Skeletal muscle cell (primary cell): Measurements from ENCODE around the gene SH3BP1.

ENCODE experiments used
- DNase-seq: peaks from one replicate; pipeline ENCODE4 v3.0.0-alpha.2; 2010; ENCODE audit warnings: low read depth
- H3K4me3 ChIP-seq: 2 replicates; pipeline ENCODE4 v1.5.1; 2011; ENCODE audit warnings: low read depth, mild to moderate bottlenecking, control low read depth, low read length, moderate library complexity

SH3BP1 gene

GRCh38 chr22:37610480-37611129 lies 28.9 kb upstream of the SH3BP1 start:
- no peak overlapping the region for H3K4me3 ChIP-seq
- no peak for DNase-seq

- H3K4me3 ChIP-seq, result no peak overlapping the region
- DNase-seq, result no peak
Observed at GRCh38 chr22:37611207-37611606, 28.3 kb upstream of the SH3BP1 start.

GRCh38 chr22:37616201-37617083 lies 23.0 kb upstream of the SH3BP1 start:
- DNase-seq, result no peak
- H3K4me3 ChIP-seq, result no peak overlapping the region

GRCh38 chr22:37617431-37617830 lies 22.0 kb upstream of the SH3BP1 start:
- DNase-seq, result no peak
- H3K4me3 ChIP-seq, result no peak overlapping the region

GRCh38 chr22:37618072-37618656 lies 21.3 kb upstream of the SH3BP1 start:
- DNase-seq, result no peak
- no peak overlapping the region for H3K4me3 ChIP-seq

GRCh38 chr22:37618674-37619073 lies 20.8 kb upstream of the SH3BP1 start:
- no peak for DNase-seq
- no peak overlapping the region for H3K4me3 ChIP-seq

- H3K4me3 ChIP-seq, result no peak overlapping the region
Observed at GRCh38 chr22:37619991-37620390, 19.5 kb upstream of the SH3BP1 start.

GRCh38 chr22:37621352-37621860 lies 18.1 kb upstream of the SH3BP1 start:
- DNase-seq, result no peak
- no peak overlapping the region for H3K4me3 ChIP-seq

More at GRCh38 chr22:37619991-37620390, 19.5 kb upstream of the SH3BP1 start:
- no peak for DNase-seq

- no peak for DNase-seq
- no peak overlapping the region for H3K4me3 ChIP-seq
Observed at GRCh38 chr22:37623075-37624016, 16.1 kb upstream of the SH3BP1 start.

- DNase-seq, result no peak
- no peak overlapping the region for H3K4me3 ChIP-seq
Observed at GRCh38 chr22:37624017-37624365, 15.5 kb upstream of the SH3BP1 start.

- no peak overlapping the region for H3K4me3 ChIP-seq
- DNase-seq, result no peak
Observed at GRCh38 chr22:37624876-37625275, 14.6 kb upstream of the SH3BP1 start.

- no peak overlapping the region for H3K4me3 ChIP-seq
- DNase-seq, result no peak
Observed at GRCh38 chr22:37625737-37626136, 13.7 kb upstream of the SH3BP1 start.

- DNase-seq, result no peak
- H3K4me3 ChIP-seq, result no peak overlapping the region
Observed at GRCh38 chr22:37626144-37626543, 13.3 kb upstream of the SH3BP1 start.

GRCh38 chr22:37626556-37627075 lies 12.9 kb upstream of the SH3BP1 start:
- no peak overlapping the region for H3K4me3 ChIP-seq
- no peak for DNase-seq

GRCh38 chr22:37627121-37627520 lies 12.3 kb upstream of the SH3BP1 start:
- no peak for DNase-seq
- no peak overlapping the region for H3K4me3 ChIP-seq

GRCh38 chr22:37627545-37627944 lies 11.9 kb upstream of the SH3BP1 start:
- H3K4me3 ChIP-seq, result no peak overlapping the region
- DNase-seq, result no peak

- no peak overlapping the region for H3K4me3 ChIP-seq
- DNase-seq, result no peak
Observed at GRCh38 chr22:37628830-37629229, 10.6 kb upstream of the SH3BP1 start.

- DNase-seq, result no peak
- no peak overlapping the region for H3K4me3 ChIP-seq
Observed at GRCh38 chr22:37629928-37630327, 9.5 kb upstream of the SH3BP1 start.

GRCh38 chr22:37630839-37631435 lies 8.5 kb upstream of the SH3BP1 start:
- no peak overlapping the region for H3K4me3 ChIP-seq
- no peak for DNase-seq
